GM21786 (cell line): ENCODE measurements around the gene CALM3.
"Not testable (repeated sequence)": the region's sequence is repeated elsewhere in the genome, so short reads cannot be mapped to it uniquely, and the experiment has no call there.

Source experiments
- ATAC-seq: cut with Tn5 transposase; IDR thresholded peaks from one replicate; pipeline ENCODE4 v1.9.1; 2021; ENCODE audit not compliant: unreplicated experiment

Gene CALM3

DNA sequence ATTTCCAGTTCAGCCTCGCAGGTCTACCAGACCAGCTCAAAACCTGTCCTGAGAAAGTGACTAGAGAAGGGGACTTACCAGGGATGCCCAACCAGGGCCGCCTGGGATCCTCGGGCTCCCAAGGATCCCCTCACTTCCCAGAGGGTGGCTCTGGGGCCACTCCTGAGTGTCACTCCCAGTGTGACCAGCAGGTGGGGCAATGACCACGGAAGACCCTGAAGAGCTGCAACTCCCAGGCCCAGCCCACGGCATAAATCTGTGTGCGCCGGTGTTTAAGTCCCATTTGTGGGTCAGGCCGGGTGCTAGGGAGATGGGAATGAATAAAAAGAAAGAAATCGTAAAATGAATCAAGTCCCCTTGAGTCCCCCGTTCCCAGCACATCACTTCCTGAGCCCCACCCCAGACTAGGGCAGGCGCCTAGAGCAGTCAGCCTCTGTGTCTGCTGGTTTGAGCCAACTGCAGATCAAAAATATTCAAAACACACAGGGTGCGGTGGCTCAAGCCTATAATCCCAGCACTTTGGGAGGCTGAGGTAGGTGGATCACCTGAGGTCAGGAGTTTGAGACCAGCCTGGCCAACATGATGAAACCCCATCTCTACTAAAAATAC, 13.1 kb downstream of the CALM3 start:
- ATAC-seq = no peak

DNA sequence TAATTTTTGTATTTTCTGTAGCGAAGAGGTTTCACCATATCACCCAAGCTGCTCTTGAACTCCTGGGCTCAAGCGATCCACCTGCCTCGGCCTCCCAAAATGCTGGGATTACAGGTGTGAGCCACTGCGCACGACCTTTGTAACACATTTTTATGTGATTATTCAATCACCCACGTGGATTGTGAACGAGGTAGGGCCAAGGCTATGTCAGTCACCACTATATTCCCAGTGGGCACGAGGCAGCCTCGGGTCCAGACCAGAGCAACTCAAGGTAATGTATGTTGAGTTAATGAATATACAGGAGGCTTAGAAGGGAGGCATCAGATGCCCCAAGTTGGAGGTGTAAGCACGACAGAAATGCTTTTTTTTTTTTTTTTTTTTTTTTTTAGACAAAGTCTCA, 14.8 kb downstream of the CALM3 start:
- no peak for ATAC-seq

- no peak for ATAC-seq
These were observed 15.6 kb downstream of the CALM3 start for GRCh38 chr19:46616631-46617322.

DNA sequence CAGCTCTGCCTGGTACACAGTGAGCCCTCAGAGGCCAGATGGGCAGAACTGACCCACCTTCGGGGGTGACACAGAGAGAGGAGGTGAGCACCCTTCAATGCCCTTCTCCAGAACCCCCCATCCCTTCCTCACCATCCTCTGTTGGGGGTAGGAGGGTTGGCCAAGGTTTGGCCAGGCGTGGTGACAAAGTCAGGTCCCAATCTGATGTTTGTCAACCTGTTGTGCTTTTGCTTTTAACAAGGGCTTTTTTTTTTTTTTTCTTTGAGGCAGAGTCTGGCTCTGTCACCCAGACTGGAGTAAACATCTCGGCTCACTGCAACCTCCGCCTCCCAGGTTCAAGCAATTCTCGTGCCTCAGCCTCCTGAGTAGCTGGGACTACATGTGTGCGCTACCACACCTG, 16.5 kb downstream of the CALM3 start:
- ATAC-seq = no peak

- ATAC-seq = no peak
These were observed 17.6 kb downstream of the CALM3 start for GRCh38 chr19:46618670-46619231.

DNA sequence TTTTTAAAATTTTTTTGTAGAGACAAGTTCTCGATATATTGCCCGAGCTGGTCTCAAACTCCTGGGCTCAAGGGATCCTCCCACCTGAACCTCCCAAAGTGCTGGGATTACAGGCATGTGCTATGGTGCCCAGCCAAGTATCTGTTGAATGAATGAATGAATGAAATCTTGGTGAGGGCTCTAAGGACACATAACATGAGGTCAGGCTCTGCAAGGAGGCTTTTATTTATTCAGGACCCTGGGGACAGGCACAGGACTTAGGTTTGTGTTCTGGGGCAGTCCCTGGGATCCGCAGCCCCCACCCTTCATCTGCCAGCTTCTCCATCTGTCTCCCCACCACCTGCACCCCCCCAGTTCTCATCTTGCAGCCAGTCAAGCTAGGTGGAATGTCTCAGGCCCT, 19.1 kb downstream of the CALM3 start:
- no peak for ATAC-seq

DNA sequence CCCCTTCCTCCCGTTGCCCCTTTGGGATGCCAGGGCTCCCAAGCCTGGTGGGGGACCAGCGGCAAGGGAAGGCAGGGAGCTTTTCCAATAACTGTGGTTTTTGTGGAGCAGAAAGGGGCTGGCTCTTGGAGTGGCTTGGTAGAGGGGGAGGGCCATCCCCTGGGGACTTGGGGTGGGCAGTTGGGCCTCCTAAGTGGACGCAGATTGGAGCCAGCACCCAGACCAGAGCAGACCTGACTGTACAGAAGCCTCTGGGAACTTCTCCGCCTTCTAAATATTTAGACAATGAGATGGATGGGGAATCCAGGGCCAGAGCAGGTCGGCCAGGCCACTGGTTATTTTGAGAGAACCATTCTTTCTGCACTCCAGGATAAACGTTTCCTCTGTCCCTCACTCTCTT, 19.6 kb downstream of the CALM3 start:
- no peak for ATAC-seq

DNA sequence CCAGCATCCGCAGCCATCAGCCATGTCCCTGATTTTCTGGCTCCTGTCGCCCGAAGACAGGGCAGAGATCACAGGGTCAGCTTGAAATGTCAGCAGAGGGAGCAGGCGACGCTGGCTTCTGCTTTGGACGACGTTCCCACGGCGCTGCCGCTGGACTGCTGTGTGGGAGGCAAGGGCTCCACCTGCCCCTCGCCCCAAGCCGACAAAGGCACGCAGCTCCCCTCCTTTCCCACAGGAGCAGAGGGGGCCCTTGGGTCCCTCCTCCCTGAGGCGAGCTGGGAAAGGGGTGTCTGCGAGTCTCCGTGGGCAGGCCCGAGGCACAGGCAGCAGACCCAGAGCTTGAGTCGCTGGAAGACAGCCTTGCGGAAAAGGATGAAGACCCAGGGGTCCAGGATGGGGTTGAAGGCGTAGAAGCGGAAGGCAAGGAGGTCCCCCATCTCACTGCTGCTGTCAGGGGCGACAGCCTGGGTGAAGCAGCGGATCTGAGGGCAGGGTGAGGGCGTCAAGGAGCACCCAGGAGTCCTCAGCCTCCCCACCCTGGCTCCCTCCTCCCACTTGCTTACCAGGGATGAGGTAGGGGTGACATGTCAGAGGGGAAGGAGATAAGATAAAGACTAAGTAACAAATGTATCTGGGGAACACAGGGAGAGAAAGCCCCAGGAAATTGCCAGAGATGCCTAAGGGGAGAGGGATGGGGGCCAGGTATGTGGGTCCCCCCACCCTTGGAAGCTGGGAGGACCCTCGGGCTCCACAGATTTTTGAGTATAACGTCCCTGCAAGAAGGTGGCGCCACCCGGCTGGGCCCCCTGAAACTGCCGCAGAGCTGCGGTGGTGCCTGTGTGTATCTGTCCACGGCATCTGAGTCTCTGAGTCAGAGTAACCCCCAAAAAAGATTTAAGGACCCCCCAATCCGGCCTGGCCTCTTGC, 20.3 kb downstream of the CALM3 start:
- ATAC-seq = no peak

GRCh38 chr19:46622118-46622446, 21.0 kb downstream of the CALM3 start:
- no peak for ATAC-seq

DNA sequence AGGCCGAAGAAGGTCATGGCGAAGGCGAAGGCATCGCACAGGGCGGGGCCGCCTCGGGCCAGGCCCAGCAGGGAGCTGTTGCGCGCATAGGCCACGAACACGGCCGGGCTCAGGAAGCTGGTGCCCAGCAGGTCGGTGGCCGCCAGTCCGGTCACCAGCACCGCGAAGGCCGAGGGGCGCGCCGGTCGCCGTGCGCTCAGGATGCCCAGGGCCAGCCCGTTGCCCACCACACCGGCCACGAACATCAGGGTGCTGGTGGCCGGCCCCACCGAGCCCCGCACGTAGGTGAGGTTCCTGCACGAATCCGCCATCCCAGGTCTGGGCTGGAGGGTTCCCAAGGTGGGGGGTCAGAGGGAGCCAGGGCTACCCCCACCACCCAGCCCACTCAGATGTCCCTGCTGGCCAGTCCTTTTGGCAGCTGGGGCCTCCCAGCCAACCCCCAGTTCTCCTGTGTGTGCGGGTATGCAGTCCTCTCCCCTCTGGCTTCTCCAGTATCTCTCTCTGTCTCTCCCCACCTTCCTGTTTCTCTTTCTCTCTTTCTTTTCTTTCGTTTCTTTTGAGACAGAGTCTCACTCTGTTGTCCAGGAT, 22.9 kb downstream of the CALM3 start:
- ATAC-seq = no peak

DNA sequence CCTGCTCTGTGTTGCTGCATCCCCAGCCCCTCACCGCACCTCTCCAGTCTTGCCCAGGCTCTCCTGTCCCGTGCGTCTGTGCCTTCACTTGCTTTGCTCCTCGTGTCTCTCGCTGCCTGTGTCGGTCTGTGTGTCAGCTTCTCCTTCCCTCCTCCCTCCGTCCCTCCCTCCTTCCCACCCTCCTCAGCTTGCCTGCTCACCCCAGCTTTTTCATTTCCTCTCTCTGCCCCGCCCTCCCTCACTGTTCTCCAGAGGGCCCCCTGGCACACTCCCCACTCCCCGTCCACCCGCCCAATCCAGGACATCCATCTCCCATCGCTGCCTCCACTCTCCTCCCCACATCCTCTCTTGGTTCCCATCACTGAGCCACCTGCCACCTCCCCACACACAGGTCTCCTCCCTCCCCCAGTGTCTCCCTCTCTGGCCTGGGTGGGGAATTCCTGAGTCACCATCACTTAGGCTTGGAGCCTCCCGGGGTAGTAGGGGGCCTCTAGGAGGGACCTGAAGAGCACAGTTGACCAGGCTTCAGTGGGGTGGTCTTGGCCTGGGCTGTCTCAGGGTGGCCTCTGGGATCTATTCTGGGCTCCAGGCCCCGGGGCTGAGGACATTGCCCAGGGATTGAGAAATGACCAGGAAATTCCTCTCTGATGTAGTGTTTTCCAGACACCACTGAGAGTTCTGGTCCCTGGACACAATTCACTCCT, 24.0 kb downstream of the CALM3 start, which contains the start of gene PTGIR:
Gene PTGIR, minus strand, starts transcription at position 132 of the 704 bp plus-strand sequence. CDS start 864 bp downstream, outside the sequence.
- no peak for ATAC-seq

DNA sequence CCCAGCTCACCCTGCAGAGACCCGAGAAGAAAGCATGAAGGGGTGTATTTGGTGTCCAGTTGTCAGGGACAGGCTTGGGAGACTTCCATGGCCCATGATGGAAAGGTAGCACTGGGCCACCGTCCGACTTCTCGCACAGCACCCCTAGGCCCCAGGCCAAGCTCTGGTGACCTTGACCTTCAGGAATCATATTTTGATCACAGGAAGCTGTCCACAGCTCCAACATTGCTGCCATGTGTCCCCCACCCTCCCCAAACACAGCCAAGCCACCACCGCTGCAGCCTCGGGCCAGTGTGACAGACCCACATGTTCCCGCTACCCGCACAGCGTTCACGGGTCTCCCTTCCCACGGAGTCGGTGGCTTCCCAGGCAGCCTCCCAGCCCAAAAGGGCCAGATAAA, 24.6 kb downstream of the CALM3 start:
- no peak for ATAC-seq

DNA sequence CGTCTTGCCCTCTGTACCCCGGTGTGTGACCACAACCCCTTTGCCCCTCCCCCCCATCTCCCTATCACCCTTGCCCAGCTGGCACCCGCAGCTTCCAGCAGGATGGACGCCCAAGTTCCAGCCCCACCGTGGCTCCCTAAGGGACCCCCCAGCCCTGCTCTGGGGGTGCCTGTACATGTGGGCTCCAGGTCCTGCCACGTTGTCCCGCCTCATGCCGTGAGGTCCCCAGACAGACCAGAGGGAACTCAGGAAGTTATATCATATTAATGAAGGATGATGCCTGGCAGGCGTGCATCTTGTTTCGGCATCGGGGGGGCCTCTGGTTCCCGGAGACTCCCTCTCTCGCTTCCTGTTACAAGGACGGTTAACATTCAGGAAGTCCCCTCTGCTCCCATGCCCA, 25.3 kb downstream of the CALM3 start:
- no peak for ATAC-seq

GRCh38 chr19:46628970-46629369, 27.8 kb downstream of the CALM3 start:
- not testable (repeated sequence) for ATAC-seq

GRCh38 chr19:46629546-46630025, 28.5 kb downstream of the CALM3 start:
- ATAC-seq = no peak

GRCh38 chr19:46630586-46631205, 29.6 kb downstream of the CALM3 start:
- no peak for ATAC-seq

GRCh38 chr19:46631481-46631880, 30.4 kb downstream of the CALM3 start:
- ATAC-seq = no peak

GRCh38 chr19:46633130-46633529, 32.0 kb downstream of the CALM3 start:
- no peak for ATAC-seq

DNA sequence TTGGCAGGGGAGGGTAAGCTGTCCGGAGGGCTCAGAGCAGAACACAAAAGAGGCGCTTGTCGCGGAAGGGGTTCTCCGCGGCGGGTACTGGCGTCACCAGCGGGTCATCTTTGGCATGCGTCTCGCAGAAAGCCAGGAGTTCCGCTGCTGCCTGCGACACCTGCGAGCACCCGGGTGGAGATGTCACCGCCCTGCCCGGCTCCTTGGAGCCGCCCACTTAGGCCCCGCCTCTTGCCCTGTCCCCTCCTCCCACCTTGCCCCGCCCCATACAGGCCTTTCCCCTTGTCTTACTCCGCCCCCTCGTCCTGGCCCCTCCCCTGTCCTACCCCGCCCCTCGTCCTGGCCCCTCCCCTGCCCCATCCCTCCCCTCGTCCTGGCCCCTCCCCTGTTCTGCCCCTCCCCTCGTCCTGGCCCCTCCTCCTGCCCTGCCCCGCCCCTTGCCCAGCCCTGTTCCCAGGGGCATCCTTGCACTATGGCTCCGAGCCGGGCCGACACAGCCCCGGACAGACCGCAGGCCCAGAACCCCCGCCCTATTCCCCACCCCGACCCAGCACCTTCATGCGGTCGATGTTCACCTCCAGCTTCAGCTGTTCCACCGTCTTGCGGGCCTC, 33.0 kb downstream of the CALM3 start:
- ATAC-seq = no peak
